NCI-H2171 treated with DMSO at 0.1 percent for 48 hours (cell line): ENCODE data around the gene BICC1.

Experiments
- DNase-seq: peaks from one replicate; lab custom pipeline; 2025; lab: John Stamatoyannopoulos, UW

The BICC1 gene

GRCh38 chr10:58753425-58753824, 240.8 kb downstream of the BICC1 start:
- DNase-seq = no peak

- no peak for DNase-seq
Observed at GRCh38 chr10:58754469-58755339, 242.0 kb downstream of the BICC1 start.

- DNase-seq = no peak
Observed at GRCh38 chr10:58755340-58755610, 242.6 kb downstream of the BICC1 start.

- DNase-seq = no peak
Observed at GRCh38 chr10:58755677-58756076, 243.0 kb downstream of the BICC1 start.

- no peak for DNase-seq
Observed at GRCh38 chr10:58756130-58756719, 243.6 kb downstream of the BICC1 start.

- no peak for DNase-seq
Observed at GRCh38 chr10:58757352-58758065, 244.8 kb downstream of the BICC1 start.

- DNase-seq = no peak
Observed at GRCh38 chr10:58758321-58758720, 245.6 kb downstream of the BICC1 start.

- DNase-seq = no peak
Observed at GRCh38 chr10:58764087-58764747, 251.5 kb downstream of the BICC1 start.

GRCh38 chr10:58765910-58766309, 253.2 kb downstream of the BICC1 start:
- DNase-seq = no peak

GRCh38 chr10:58767652-58768051, 255.0 kb downstream of the BICC1 start:
- no peak for DNase-seq

- no peak for DNase-seq
Observed at GRCh38 chr10:58771863-58772262, 259.2 kb downstream of the BICC1 start.

- DNase-seq = no peak
Observed at GRCh38 chr10:58772758-58773157, 260.1 kb downstream of the BICC1 start.

- DNase-seq = no peak
Observed at GRCh38 chr10:58773341-58773740, 260.7 kb downstream of the BICC1 start.

- DNase-seq = no peak
Observed at GRCh38 chr10:58773944-58774343, 261.3 kb downstream of the BICC1 start.

GRCh38 chr10:58775960-58776567, 263.4 kb downstream of the BICC1 start:
- no peak for DNase-seq

GRCh38 chr10:58776568-58777318, 264.1 kb downstream of the BICC1 start:
- DNase-seq = no peak

- no peak for DNase-seq
Observed at GRCh38 chr10:58778966-58779365, 266.3 kb downstream of the BICC1 start.

- DNase-seq = no peak
Observed at GRCh38 chr10:58779594-58779993, 266.9 kb downstream of the BICC1 start.

GRCh38 chr10:58780476-58780875, 267.8 kb downstream of the BICC1 start:
- DNase-seq = no peak

- peak; percentile 13 for DNase-seq
Observed at GRCh38 chr10:58781873-58782488, 269.3 kb downstream of the BICC1 start.
